Smooth muscle cell of the brain vasculature (primary cell): ENCODE measurements around the gene ADGRE1.

Source experiments
- DNase-seq: peaks from one replicate; pipeline ENCODE4 v3.0.0-alpha.2; 2012; ENCODE audit warnings: low read depth, low spot score

Gene ADGRE1

GRCh38 chr19:6877766-6878165 is 9.6 kb upstream of the ADGRE1 start:
- no peak for DNase-seq

- DNase-seq, result no peak
These were observed 992 bp upstream of the ADGRE1 start for GRCh38 chr19:6886277-6886897.

GRCh38 chr19:6888967-6889366 is 1.6 kb downstream of the ADGRE1 start:
- no peak for DNase-seq

- DNase-seq, result no peak
These were observed 3.1 kb downstream of the ADGRE1 start for GRCh38 chr19:6890401-6890913.

GRCh38 chr19:6890938-6891337 is 3.6 kb downstream of the ADGRE1 start:
- DNase-seq, result no peak

- no peak for DNase-seq
These were observed 4.5 kb downstream of the ADGRE1 start for GRCh38 chr19:6891761-6892385.

- DNase-seq, result no peak
These were observed 6.9 kb downstream of the ADGRE1 start for GRCh38 chr19:6894313-6894712.

- no peak for DNase-seq
These were observed 16.1 kb downstream of the ADGRE1 start for GRCh38 chr19:6903446-6903845.

GRCh38 chr19:6906559-6907060 is 19.2 kb downstream of the ADGRE1 start:
- no peak for DNase-seq

- no peak for DNase-seq
These were observed 24.1 kb downstream of the ADGRE1 start for GRCh38 chr19:6911523-6911922.

- DNase-seq, result no peak
These were observed 26.9 kb downstream of the ADGRE1 start for GRCh38 chr19:6914321-6914720.

GRCh38 chr19:6916952-6917351 is 29.6 kb downstream of the ADGRE1 start:
- no peak for DNase-seq

- no peak for DNase-seq
These were observed 38.0 kb downstream of the ADGRE1 start for GRCh38 chr19:6925386-6925785.

GRCh38 chr19:6925801-6926751 is 38.7 kb downstream of the ADGRE1 start:
- DNase-seq, result no peak

- DNase-seq, result no peak
These were observed 42.8 kb downstream of the ADGRE1 start for GRCh38 chr19:6930190-6930589.

GRCh38 chr19:6935069-6935468 is 47.7 kb downstream of the ADGRE1 start:
- DNase-seq, result no peak

GRCh38 chr19:6935618-6936017 is 48.2 kb downstream of the ADGRE1 start:
- DNase-seq, result no peak

GRCh38 chr19:6945733-6946132 is 58.4 kb downstream of the ADGRE1 start:
- no peak for DNase-seq

GRCh38 chr19:6947745-6948144 is 60.4 kb downstream of the ADGRE1 start:
- no peak for DNase-seq

- no peak for DNase-seq
These were observed 61.5 kb downstream of the ADGRE1 start for GRCh38 chr19:6948884-6949283.

GRCh38 chr19:6952956-6953355 is 65.6 kb downstream of the ADGRE1 start:
- DNase-seq, result no peak

- no peak for DNase-seq
These were observed 67.7 kb downstream of the ADGRE1 start for GRCh38 chr19:6955082-6955481.
